Measurements from ENCODE around the gene DIPK1A. TPM values are rescaled to one million over a fixed set of nuclear protein-coding genes. Genes with fewer than 3 reads are reported as not detected.

DIPK1A gene
- total RNA-seq, 1 experiment from 2014 or later, result 4.8 TPM

DNA sequence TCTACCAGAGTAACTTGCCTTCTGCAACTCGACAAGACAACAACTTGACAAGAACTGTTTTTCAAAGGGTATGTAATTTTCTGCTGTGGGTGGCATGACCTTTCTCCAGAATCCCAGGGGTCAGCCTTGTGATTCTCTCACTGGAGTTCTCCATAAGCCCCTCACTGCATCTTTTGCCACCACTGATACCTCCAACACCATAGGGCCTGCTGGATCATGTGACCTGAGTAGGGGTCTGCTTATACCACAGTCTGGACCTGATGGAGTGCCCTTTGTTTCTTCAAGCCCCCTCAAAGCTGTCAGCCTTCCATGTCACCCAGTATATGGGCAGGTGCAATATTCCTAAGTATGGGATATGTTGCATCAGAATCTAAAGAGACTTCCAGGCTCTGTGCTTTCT lies 31.6 kb upstream of the DIPK1A start (continued):
- TF ChIP-seq AR (CRISPR knock-in tag; IDR thresholded peaks at IDR 0.05), result no peak
- no peak for TF ChIP-seq HMGA2 (CRISPR knock-in tag; IDR thresholded peaks at IDR 0.05)
- TF ChIP-seq JUN (CRISPR knock-in tag; IDR thresholded peaks at IDR 0.05), result no peak
- TF ChIP-seq ZNF425 (CRISPR knock-in tag; conservative IDR thresholded peaks at IDR 0.05), result no peak
- TF ChIP-seq TEAD1 (CRISPR knock-in tag; IDR thresholded peaks at IDR 0.05), result no peak

DNA sequence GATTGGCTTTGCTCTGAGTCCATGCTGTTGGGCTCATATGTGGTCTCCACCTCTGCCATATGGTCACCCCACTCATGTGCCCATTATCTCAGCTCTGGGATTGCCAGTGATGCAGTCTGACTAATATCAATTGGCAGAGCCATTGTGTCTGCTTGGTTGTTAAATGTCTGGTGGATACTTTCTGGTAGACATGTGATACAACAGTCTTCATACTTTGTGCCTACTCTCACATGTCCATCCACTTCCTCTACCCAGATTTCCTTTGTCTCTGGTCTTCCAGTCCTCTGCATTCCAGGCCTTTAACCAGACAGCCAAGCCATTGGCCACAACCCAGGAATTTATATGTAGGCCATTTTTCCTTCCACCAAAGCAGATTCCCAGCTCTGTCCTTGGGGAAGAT lies 30.8 kb upstream of the DIPK1A start:
- Mint-ChIP-seq H3K4me3 (no peak overlapping the region), H3K27me3 (ENCODE audit: low read depth) (no peaks in the 10 kb centered on the region), H3K36me3 (no peaks in the 10 kb centered on the region), H3K27ac (no peak overlapping the region), H3K4me1 (peaks cover 7% of the 10 kb centered on the region), H3K9me3 (no peaks in the 10 kb centered on the region)
- POLR2A ChIA-PET, result no interaction called here
- ATAC-seq (no peak), DNase-seq (ENCODE audit: low spot score) (no peak)
- CTCF ChIA-PET, result interaction anchor here (1.0 kb wide), 2 partner anchors 9 to 91 kb away, joined by 3 read pairs; no protein-coding TSS in a partner anchor
- TF ChIP-seq, protein P1, sequence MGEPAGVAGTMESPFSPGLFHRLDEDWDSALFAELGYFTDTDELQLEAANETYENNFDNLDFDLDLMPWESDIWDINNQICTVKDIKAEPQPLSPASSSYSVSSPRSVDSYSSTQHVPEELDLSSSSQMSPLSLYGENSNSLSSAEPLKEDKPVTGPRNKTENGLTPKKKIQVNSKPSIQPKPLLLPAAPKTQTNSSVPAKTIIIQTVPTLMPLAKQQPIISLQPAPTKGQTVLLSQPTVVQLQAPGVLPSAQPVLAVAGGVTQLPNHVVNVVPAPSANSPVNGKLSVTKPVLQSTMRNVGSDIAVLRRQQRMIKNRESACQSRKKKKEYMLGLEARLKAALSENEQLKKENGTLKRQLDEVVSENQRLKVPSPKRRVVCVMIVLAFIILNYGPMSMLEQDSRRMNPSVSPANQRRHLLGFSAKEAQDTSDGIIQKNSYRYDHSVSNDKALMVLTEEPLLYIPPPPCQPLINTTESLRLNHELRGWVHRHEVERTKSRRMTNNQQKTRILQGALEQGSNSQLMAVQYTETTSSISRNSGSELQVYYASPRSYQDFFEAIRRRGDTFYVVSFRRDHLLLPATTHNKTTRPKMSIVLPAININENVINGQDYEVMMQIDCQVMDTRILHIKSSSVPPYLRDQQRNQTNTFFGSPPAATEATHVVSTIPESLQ (CRISPR knock-in tag; IDR thresholded peaks at IDR 0.05), result no peak
- TF ChIP-seq ZNF671 (CRISPR knock-in tag; IDR thresholded peaks at IDR 0.05), result no peak
- TF ChIP-seq MXD4 (CRISPR knock-in tag; IDR thresholded peaks at IDR 0.05; ENCODE audit: borderline replicate concordance), result no peak

- ATAC-seq (no peak), DNase-seq (ENCODE audit: low spot score) (no peak)
- ChIA-PET POLR2A (no interaction called here), CTCF (interaction anchor here (0.7 to 1.4 kb wide), 3 partner anchors 9 to 29 kb away, joined by 3 read pairs; partner anchors contain the start of gene DIPK1A)
- Mint-ChIP-seq H3K4me1 (peaks cover 7% of the 10 kb centered on the region), H3K9me3 (no peaks in the 10 kb centered on the region), H3K27ac (no peak overlapping the region), H3K36me3 (no peaks in the 10 kb centered on the region), H3K4me3 (no peak overlapping the region), H3K27me3 (ENCODE audit: low read depth) (no peaks in the 10 kb centered on the region)
- TF ChIP-seq ZBTB43 (CRISPR knock-in tag; IDR thresholded peaks at IDR 0.05) (no peak), NR3C1 (CRISPR knock-in tag; conservative IDR thresholded peaks at IDR 0.05; ENCODE audit: low read depth) (no peak)
- TF ChIP-seq, protein P2, sequence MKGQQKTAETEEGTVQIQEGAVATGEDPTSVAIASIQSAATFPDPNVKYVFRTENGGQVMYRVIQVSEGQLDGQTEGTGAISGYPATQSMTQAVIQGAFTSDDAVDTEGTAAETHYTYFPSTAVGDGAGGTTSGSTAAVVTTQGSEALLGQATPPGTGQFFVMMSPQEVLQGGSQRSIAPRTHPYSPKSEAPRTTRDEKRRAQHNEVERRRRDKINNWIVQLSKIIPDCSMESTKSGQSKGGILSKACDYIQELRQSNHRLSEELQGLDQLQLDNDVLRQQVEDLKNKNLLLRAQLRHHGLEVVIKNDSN (CRISPR knock-in tag; IDR thresholded peaks at IDR 0.05), result no peak
Observed at GRCh38 chr1:92990828-92991227, 29.6 kb upstream of the DIPK1A start.
